Stimulated activated CD4-positive, alpha-beta T cell treated with anti-CD3 and anti-CD28 coated beads, Interleukin-2, amount 100 ng/mL, for 4 hours (primary cell): ENCODE measurements around the gene MRPL9.
A peak's percentile ranks its signal among the peaks of the same experiment; 100 is the strongest.

Experiments
- DNase-seq: peaks from one replicate; pipeline ENCODE4 v3.0.0-alpha.2; 2020; ENCODE audit warnings: low read depth

The MRPL9 gene

DNA sequence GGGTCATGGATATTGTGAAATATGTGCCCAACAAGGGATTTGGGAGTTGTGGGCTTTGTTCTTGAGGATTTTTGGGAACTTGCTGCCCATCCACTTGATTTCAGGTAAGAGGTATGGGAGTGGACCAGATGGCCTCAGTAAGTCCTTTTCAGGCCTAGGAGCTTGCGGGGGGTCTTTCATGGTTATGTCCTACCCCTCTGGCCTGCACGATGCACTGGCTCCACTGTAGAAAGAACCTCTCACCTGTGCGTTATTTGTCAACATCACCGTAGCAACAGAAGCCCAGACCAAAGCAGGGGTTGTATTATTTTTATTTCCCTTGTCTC, 33.4 kb downstream of the MRPL9 start:
- no peak for DNase-seq

DNA sequence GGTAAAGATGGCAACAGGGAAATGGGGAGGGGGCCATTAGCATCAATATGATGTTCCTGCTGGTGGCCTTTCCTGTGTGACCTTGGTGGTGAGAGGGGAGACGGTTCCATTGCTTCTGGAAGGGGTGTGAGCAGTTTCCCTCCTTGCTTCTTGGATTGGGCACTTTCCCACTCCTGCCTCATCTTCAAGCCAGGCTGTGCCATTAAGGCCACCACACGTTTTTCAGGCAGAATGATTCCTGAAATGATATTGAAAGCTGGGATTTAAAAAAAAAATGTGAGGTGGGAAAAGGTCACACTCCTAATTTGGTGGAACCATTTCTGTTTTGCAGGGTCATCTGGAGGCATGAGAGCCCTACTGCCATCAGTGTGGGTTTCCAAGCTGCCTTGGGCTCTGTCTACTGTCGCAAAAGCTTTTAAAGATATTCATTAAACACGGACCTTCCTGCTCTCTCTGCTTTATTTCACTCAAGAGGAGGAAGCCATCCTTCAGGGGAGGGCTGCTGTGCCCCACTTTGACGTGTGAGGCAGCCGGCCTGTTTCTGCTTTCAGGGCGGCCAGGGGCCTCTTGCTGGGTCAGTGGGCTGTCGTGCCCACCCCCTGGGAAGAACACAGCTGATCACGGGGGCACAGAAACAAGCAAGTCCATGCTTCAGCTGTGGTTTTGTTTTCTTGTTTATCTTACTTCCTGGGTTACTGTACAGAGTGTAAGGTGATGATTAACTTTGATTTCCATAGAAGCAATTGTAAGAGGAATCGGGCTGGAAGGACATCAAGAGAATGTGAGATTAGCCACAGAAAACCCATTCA, 33.9 kb downstream of the MRPL9 start:
- DNase-seq: no peak

DNA sequence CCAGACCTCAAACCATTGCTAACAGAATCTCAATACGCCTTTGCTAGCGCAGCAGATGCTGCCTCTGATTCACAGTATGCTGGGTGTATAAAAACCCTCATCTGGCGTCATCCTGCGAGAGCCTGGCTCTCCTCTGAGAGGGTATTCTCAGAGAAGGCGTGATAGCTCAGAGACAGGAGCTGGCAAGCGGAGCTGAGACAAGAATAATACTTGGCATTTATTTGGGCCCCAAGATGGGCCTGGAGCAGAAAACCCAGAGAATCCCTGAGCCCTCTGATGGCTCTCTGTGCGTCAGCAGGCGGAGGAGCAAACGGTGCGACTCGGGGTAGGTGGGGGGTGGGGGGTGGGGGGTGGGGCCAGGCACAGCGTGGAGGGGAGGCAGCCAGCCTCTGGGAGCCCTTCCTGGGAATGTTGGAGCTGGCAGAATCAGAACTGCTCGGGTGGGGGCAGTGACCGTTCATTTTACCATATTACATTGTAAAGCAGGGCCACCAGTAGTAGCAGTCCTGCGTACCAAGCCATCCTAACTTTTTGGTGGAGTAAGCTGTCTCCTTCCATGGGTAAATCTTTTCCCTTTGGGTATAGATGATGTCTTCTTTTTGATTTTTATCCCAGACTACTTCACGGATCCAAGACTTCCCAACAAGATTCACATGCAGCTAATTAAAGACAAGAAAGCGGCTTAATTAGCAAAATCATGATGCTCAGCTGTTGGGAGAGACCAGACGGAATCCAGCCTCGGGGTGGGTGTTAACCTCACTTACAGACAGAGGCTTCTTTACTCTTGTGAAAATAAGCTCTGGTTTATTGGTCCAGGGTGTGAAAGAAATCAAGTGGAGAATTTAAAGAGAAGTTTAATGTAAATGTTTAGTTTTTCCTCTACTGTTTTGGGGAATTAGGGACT, 34.9 kb downstream of the MRPL9 start:
- DNase-seq: no peak

DNA sequence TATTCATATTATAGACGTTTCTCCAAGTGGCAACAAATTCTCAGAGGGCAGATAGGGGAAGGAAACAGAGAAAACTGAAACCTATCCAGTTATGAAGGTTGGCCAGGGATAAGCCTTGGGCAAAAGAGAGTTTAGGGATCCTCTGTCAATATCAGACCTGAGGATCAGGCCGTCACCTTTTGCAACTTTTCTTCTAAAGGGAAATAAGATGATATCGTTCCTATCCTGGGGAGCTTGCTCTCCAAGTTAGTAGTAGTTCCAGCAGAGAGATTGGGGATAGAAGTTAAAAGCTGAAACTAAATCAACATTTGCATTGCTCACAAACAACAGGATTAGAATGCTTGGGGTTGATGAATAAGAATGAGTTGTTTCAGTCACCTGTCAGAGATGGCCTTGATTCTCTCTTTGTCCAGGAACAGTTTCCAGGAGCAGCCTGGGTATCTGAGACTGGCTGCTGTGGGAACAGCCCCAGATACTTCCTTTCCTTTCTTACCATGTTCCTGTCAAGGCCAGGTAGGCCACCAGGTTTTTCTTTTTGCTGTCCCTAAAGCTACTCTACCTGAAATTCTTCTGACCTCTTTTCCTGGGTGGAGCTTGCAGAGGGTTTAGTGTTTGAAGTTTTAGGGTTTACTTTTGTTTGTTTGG, 39.4 kb downstream of the MRPL9 start:
- DNase-seq: no peak

DNA sequence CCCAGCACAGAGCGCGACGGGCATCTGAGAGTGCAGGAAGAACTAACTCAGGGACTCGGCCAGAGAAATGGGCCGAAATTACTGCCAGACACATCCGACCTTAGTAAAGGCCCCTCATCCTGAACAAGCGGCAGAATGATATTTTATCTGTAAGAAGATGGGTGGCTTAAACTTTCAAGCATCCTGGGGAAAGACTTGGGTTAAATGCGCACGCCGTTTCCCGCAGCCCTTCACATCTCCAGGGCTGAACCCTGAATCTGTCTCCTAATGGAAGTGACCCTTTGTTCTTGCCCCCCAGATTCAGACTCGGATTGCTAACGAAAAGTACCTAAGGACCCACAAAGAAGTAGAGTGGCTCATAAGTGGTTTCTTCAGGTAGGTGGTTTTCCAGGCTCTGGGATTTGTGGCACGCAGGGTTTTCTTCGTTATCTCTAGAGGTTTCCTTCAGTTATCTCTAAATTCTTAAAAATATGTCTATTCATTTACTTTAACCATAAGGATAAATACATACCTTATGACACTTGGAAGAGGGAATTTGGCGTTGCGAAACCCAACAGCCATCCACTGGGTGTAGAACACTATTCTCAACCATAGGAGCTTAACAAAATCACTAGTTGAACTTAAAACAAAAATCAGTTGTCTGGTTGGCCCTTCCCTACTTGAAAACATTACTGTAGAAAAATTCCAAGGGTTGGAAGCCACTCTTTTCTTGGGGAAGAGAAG, 41.3 kb downstream of the MRPL9 start:
- no peak for DNase-seq

DNA sequence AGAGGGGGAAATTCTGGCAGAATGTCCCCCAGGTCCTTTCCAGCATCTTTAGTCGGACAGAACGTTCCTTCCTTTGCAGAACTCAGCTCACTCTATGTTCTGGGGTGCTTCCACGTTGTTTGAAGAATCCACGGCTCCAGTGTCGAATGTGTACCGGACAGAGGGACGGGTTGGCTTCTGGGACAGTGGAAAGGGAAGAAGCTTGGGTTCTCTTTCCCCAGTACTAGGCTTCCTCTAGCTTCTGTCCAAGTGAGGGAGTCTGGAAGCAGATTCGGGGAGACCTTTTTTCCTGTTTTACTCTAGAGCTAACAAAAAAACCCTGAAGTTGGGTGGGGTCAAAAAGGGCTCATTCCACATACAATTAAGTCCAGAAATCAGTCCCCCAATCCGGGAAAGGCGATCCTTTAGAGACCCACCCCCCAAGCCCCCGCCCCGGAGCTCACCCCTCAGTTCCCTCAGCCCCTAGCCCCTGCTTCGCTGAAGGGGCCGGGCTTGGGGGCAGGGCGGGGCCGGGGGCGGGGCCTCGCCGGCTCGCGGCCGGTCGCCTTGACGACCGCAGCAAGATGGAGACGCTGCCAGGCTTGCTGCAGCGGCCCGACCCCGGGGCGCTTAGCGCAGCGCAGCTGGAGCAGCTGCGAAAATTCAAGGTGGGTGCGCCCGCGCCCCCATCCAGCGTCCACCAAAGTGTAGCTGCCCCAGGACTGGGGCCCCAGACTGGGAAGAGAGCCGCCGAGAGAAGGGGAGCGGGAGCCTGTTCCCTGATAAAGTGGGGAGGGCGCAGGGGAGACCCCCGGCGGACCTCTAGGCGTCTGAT, 42.1 kb downstream of the MRPL9 start, which contains the start of gene RIIAD1:
TSS of gene RIIAD1 (plus strand) at position 549 of the 814 bp plus-strand sequence. CDS start at position 564, 15 bp downstream.
- DNase-seq: peak; percentile 19

DNA sequence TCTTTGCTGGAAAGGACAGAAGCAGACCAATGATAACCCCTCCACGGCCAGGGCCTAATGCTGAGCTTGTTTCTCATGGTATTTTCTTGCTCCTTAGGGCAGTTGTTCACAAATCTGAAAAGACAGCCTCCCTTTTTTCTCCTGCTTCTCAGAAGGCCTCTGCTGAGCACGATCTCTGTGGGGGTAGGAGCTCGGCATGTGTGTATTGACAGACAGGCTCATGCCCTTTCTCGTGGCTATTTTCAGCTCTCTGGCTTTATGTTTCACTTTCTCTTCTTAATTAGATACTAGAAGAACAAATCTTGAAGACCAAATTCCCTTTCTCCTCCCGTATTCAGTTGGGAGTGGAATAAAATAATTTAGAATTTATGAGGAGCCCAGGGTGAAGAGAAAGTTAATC, 42.7 kb downstream of the MRPL9 start:
- no peak for DNase-seq

DNA sequence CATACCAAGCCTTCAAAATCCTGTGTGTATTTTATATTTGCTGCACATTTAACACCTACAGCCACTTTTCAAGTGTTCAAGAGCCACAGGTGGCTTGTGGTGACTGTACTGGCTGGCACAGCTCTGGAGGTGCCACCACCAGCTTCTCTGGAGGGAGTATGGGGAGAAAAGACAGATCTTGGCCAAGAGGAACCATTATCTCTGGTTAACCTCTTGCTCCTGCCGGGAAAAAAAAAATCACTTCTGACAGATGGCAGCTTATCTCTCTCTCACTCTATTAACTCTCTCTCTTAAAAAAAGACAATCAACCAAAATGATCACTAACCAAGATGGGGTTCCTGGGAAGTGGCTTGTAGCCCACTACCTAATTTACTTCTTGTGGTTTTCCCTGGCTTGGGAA, 43.2 kb downstream of the MRPL9 start:
- DNase-seq: no peak

DNA sequence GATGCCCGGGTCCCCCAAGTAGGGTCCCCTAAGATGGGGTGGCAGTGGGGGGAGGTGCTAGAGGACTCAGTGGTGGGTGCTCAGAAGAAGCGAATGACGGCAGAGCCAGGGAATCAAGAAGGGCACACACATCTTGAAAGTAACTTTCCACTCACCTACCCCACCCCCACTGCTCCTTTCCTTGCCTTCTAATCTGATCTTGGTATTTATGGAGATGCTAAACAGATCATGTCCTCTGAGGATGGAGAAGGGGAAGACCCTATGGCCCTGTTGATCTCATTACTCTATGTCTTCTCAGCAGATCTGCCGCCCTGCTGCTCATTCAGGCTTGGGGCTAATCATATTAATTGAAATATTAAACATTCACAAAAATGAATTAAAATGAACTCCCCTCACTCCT, 44.6 kb downstream of the MRPL9 start:
- no peak for DNase-seq

DNA sequence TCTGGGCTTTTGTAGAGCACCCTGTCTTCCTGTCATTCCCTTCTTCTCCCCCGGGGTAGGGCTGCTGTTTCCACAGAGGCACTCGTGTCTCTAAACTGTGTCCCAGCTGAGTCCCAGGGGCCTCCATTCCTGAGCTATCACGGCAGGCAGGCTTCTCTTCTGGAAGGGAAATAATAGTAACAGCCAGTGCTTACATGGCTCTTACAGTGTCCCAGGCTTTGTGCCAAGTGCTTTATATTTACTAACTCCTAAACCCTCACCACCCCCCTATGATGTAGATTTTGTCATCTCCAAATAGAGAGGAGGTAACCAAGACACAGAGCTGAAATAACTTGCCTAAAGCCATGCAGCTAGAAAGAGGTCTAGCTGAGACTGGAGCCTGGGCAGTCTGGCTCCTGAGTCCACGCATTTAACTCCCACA, 45.3 kb downstream of the MRPL9 start:
- no peak for DNase-seq

DNA sequence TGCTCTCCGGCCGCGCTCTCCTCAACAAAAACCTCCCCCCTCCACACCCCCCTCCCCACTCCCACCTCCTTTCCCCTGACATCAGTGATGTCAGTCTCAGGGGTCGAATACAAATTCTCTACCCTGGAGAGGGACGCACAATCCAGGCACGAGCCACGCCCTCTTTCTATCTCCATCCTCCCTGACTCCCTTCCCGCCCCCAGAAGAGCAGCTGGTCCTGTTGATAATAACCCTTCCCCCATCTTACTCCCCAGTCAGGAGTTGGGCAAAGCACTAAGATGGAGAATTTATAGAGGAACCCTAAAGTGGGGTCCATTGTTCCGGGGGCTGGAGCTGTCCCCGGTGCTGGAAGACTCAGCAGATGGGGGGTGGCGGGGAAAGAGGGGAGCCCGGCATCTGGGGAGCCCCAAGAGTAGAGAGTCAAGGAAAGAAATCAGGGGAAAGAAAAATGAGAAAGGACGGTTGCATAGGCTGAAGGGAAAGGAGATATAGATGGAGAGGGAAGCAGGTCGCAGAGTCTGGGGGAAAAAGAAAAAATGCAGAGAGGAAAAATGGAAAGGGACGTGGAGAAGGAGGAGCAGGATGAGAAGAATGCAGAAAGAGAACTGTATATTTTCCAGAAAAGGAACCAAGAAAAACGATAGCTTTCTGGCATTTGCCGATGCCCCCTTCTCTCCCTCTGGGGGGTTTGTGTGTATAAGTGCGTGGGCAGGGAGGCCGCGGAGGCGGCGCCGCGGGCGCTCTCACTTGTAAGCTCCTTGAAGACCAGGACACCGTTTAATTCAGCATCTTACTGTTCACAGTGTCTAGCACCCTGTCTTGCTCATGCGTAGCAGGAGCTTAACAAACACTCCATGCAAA, 46.3 kb downstream of the MRPL9 start, which contains the start of gene CELF3:
TSS of gene CELF3 (minus strand) at position 33 of the 861 bp plus-strand sequence. CDS start 783 bp downstream, outside the sequence.
- DNase-seq: no peak

DNA sequence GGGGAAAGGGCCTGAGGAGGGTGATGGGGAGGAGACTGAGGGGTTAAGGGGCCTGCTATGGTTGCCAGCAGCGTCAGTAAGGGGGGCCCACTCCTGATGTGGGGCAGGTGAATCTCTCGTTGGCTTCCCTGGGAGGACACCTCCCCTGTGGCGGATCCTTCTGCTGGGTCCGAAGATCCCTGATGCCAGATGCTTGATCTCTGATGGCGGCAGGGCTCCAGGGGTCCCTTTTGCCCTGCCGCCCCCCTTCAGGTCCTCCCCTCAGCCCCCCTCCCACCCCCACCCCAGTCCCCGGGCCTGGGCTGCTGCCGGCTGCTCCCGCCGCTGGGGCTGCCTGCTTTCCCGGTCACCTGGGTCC, 46.9 kb downstream of the MRPL9 start:
- no peak for DNase-seq

DNA sequence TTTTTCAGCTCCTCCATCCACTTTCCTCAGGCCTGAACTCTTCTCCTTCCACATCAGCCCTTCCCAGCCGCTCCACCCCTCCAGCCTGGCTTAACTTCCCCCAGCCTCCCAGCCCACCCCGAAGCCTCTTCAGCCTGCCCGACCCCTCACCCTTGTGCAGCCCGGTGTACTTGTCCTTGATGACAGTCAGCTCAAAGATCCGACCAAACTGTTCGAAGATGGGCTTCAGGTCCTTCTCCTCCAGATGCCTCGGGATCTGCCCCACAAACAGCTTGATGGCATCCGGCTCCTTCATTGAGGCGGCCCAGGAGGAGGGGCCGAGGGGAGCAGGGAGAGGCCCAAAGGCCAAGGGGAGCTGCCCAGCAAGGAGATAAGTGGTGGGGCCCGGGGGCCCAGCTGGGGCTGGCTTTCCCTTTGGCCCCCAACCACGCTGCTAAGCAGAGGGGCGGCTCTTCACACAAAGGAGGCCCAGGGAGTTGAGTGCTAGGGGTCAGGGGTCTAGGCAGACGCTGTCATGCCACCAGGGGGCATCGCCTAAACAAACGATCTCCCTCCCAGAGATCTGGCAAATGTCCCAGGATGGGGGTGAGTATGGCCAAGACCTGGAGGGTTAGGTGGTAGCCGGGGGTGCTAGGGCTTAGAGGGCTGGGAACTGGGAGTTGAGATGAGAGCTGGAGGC, 47.4 kb downstream of the MRPL9 start:
- DNase-seq: no peak

DNA sequence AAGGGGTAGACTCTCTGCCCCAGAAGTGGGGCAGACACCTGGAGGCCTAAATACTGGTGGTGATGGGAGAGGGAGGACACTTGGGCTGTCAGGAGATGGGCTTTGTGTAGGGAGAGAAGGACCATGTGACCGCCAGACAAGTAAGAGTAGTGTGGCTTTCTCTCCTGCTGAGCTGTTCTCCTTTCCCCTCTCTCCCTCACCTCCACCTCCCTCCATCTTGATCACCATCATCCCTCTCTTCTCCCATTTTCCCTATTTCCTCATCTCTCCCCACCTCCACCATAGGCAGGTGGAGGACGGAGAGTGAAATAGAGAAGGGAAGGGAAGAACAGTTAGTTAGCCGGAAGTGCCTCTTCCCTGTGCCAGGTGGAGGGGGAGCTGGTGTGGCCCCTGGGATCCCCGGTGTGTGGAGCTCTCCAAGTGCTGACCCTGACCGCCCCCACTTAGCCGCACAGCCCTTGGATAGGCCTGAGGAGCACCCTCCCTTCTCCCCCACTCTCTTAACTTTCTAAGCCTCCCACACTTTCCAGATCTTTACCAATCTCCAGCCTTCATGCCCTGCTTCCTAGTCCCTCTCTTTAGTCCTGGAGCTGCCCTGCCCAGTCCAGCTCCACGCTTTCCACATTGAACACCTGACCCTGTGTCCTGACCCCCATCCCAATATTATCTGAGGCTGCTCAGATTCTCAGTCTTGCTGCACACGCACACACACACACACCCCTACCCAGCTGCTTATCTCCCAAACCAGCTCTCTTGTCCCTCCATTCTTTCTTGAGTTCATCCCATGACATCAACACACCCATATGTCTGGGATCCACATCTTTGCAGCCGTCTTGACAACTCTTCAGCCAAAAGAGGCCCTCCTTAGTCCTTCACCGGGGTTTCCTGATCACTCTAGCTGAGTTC, 48.2 kb downstream of the MRPL9 start:
- DNase-seq: no peak

DNA sequence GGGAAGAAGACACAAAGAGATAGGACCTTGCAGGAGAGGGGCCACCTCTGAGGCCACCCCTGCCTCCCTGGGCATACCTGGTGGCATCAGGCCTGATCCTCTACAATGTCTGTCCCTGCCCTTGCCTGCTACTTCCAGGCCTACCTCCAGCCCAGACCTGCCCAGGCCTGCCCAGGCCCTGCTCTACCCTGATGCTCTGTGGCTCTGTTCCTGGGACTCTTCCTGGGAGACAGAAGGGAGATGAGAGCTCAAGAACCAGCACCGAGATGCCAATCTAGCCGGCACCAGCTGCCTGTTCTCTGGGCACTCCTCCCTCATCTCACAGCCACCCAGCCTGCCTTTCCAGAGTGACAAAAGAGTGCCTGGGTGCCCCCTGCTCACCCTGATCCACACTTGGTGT, 49.4 kb downstream of the MRPL9 start:
- no peak for DNase-seq

DNA sequence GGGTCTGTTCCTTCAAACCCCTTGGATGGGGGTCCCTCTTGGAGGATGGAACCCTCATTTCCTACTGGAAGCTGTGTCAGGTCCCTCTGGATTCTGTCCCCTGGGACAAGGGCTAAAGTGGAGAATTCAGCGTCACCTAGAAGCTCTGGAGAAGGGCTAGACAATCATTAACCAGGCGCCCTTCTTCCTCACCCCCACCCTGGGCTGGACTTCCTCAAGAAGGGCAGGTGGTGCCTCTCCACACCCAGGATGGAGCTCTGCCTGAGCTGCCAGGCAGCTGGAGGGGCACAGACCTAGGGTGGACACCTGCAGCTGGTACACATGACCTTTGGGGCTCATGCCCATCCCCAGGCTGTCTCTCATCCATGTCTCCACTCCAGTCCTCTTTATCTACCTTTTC, 50.3 kb downstream of the MRPL9 start:
- DNase-seq: no peak

DNA sequence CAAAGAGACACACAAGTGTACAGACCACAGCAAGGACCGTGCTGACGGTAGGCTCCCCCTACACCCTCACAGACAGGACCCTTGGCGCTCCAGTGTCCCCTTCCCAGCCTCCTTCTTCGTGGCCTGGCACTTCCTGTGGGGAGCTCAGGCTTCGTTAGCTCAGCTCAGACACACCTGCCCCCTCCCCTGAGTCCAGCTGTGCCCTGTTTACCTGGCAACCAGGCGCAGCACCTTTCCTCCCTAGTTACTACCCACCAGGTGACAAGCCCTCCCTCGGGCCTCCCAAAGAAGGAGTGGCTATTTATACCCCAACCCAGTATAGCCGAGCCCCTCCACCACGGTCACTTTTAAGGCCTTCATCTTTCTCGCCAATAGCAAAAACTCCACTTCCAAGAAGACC, 51.3 kb downstream of the MRPL9 start:
- DNase-seq: no peak

DNA sequence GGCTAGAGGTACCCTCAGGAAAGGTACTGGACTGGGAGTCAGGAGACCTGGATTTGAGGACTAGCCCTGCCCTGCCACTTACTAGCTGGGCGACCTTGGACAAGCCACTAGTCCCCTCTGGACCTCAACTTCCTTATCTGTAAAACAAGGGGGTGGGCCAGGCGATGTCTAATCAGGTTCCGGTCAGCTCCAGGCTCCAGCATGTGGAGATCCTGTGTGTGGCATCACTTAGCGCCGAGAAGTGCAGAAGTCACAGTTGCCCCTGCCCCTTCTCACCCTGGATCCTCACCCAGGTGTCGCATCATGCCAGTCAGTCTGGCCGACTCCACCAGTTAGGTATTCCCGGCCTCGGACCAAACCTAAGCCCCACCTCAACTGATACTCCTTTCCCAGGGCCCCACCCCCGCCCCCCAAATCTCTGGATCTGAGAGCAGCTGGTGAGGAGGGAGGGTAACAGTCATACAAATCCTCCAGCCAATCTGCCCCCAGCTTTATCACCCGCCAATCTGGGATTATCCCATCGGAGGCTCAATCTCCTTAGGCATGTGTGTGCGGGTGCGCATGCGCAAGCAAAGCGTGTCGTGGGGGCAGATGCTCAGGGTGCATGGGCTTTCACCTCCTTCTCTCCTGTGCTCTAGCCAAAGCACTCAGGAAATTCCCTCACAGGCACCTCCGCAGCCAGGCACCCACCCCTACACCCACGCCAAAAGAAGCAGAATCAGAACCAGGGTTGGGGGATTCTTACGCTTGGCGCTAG, 52.1 kb downstream of the MRPL9 start:
- no peak for DNase-seq
